ENCODE measurements around the gene COL23A1.

COL23A1 gene

DNA sequence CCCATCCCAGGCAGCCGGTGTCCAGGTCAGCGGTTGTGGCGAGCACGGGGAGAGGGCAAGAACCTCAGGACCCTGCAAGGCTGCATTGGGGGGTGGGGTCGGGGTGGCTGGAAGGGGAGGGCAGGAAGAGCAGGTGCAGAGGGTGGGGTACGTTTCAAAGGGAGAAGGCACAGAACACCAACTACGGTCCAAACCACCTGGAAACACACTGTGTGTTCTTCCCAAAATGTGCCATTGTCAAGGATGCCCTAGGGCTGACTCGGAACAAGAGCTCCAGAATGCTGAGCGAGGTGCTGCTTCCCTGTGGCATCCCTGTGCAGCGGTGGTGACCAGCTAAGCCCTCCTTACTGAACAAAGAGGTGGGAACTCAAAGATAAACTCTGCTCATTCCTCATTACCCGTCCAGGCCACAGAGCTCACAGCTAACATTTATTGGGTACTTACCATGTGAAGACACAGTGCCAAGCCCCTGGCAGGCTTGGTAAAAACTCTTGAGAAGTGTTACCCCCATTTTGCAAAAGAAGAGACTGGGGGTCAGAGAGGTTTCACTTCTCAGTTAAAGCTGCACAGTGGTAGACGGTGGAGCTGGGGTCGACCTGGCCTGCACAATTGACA, 153.8 kb downstream of the COL23A1 start:
- H3K27ac ChIP-seq: no peak overlapping the region
- TF ChIP-seq, protein P1, sequence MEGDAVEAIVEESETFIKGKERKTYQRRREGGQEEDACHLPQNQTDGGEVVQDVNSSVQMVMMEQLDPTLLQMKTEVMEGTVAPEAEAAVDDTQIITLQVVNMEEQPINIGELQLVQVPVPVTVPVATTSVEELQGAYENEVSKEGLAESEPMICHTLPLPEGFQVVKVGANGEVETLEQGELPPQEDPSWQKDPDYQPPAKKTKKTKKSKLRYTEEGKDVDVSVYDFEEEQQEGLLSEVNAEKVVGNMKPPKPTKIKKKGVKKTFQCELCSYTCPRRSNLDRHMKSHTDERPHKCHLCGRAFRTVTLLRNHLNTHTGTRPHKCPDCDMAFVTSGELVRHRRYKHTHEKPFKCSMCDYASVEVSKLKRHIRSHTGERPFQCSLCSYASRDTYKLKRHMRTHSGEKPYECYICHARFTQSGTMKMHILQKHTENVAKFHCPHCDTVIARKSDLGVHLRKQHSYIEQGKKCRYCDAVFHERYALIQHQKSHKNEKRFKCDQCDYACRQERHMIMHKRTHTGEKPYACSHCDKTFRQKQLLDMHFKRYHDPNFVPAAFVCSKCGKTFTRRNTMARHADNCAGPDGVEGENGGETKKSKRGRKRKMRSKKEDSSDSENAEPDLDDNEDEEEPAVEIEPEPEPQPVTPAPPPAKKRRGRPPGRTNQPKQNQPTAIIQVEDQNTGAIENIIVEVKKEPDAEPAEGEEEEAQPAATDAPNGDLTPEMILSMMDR (conservative IDR thresholded peaks at IDR 0.05): no peak

GRCh38 chr5:178435321-178436238, 154.6 kb downstream of the COL23A1 start:
- TF ChIP-seq, protein P1 (conservative IDR thresholded peaks at IDR 0.05): no peak
- H3K27ac ChIP-seq: no peak overlapping the region

DNA sequence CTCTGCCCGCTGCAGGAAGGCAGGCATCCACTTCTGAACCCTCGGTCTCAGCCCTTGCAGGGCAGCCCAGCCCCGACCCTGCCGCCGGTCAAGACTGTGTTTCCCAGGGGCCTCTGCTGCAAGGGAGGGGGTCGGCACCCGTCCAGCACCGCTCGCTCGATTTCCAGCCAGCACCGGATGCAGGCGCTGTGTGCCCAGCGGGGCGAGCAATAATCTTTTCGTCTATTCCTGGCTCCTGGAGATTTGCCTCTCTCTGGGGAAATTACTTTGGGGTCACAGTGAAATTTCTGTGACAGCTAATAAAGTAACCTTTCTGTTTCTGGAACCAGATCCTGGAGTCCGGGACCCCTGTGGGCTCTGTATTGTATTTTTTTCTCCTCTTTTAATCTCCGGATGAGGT, 155.3 kb downstream of the COL23A1 start:
- TF ChIP-seq, protein P1 (conservative IDR thresholded peaks at IDR 0.05): no peak
- no peak overlapping the region for H3K27ac ChIP-seq

- TF ChIP-seq, protein P1 (conservative IDR thresholded peaks at IDR 0.05): no peak
- no peak overlapping the region for H3K27ac ChIP-seq
These were observed 156.0 kb downstream of the COL23A1 start for GRCh38 chr5:178434016-178434761.

DNA sequence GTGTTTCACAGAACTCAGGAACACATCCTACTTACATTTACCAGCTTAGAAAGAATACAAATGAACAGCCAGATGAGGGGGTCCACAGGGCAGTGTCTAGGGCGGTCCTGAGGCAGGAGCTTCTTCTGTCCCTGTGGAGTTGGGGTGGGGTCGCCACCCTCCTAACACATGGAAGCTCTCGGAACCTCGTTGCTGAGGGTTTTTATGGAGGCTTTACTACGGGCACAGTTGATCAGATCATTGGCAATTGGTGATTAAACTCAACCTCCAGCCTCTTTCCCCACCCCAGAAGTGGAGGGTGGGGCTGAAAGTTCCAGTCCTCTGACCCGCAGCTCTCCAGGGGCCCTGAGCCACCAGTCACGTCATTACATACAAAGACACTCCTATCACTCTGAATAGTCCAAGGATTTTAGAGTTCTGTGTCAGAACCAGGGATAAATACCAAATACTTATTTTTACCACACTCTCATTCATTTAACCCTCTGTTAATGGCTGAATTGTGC, 156.9 kb downstream of the COL23A1 start:
- TF ChIP-seq, protein P1 (conservative IDR thresholded peaks at IDR 0.05): no peak
- no peak overlapping the region for H3K27ac ChIP-seq

DNA sequence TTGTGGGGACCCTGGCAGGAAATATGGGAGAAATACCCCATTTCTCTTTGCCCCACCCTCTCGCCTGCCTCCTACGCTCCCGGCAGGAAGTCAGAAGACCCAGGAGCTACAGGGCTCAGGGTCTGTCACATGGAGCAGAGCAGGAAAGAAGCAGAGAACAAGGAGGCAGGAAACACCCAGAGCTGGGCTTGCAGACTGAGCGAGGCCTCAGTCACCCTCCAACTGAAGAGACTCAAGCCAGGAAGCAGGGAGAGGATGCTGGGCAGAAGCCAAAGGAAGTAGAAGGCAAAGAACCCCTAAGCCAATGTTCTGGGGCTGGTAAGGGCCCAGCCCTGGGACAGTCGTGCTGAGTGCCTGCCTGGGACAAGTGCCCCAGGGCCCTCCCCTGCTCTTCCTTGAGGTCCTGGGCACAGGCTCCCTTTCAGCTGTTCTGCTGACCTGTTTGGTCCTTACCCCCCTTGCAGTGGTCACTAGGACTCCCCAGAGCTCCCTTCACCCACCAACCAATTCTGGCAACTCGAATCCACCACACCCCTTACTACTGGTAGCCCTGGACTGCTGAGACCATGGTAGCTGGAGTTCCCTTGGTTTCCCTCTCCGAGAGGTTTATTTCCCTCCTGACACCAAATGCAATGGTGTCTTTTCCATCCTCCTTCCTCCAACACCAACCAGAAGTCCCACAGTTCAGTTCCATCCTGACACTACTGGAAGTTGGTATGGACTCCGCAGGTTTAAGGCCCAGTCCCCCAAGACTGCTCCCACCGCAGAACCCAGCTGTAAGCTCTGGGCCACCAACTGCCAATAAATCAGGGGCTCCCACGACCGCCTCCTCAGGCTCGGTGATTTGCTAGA, 157.5 kb downstream of the COL23A1 start:
- H3K27ac ChIP-seq: no peak overlapping the region
- TF ChIP-seq, protein P1 (conservative IDR thresholded peaks at IDR 0.05): no peak

Data from VCaP (cell line).